HG02571 (cell line): ENCODE measurements around the gene IGSF21.

ENCODE experiments used
- ATAC-seq: cut with Tn5 transposase; IDR thresholded peaks from one replicate; pipeline ENCODE4 v1.9.1; 2021; ENCODE audit warnings: mild to moderate bottlenecking, moderate library complexity; ENCODE audit not compliant: unreplicated experiment

The IGSF21 gene

GRCh38 chr1:18174037-18174436 is 66.4 kb downstream of the IGSF21 start:
- no peak for ATAC-seq

DNA sequence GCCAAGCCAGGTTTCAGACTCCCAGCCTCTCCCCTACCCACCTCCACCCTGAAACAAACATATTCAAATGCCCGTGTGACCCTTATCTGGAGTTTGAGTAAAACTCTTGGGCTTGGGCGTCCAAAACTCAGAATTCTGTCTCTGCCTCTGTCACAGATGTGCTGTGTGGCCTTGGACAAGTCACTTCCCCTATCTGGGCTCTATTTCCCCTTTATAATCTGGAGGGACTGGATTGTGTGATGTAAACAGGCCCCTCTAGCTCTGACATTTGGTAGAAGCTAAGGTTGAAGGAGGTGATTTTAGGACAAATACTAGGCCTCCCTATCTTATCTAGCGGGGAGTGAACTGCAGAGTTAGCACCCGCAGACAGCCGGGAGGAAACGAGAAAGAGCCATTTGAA is 67.5 kb downstream of the IGSF21 start:
- ATAC-seq = no peak

DNA sequence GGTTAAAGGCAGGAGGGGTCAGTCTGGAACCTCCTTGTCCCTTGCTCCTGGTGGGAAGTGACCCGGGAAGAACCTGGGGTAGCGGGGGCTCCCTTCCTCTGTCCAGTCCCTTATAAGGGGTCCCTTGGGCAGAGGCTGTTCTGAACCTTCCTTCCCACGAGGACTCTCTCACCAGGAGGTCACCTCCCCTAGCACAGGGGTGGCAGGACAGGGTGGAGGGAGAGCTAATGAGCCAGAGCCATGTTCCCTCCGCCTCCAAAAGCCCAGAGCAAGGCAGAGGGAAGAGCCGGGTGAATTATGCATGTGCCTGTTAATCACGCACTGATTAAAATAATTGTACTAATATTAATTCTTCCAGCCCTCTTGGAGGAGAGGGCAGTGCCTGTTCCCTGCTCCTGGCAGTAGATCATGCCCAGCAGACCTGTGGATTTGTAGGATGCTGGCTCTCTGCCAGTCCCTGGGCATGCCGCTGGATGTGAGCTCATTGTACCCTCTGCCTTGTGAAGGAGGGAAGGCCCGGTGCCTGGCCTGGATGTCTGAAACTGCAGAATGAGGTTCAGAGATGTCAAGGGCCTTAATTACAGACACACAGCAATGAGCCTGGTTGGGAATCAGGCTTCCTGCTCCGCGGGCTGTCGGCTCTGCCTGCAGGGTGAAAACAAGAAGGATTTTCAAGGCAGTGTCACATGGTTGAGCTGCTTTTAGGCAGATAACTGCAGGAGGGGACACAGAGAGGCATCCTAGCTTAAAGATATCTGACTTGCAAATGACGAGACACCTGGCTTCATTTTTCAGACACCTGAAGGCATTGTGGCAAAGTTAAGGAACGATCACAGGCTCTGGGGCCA is 68.2 kb downstream of the IGSF21 start:
- no peak for ATAC-seq

DNA sequence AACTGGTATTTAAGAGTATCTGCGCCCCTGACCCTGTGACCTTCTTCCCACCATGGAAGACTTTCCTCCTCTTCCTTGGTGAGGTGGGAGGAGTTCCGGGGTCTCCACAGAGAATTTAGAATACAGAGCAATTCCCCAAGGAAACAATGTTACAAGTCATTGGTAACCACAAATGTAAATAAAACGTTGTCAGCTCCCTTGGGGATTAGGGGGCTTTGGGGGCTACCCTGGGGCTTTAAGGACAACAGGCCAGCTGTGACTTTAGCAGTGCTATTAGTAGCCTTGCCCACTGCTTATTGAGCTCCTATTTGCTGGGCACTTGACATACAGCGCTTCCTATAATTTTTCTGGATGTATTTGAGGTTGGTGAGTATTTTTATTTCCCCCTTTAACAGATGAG is 69.0 kb downstream of the IGSF21 start:
- ATAC-seq = no peak

DNA sequence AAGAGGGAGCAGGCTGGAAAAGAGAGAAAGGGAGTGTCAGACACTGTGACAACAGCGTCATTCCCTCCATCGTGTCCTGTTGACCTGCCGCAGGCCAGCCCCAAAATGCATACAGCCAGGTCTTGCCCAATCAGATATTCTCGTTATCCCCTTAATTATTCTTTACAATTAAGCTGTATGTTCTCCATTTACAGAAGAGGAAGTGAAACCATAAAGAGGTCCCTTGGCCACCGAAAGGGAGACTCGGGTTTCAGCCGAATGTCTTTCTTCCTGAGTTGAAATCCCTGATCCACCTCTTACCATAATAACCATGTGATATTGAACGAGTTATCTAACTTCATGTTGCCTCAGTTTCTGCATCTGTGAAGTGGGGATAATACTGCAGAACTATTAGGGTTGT is 70.5 kb downstream of the IGSF21 start:
- ATAC-seq = no peak

- ATAC-seq = no peak
These were observed 71.4 kb downstream of the IGSF21 start for GRCh38 chr1:18179009-18179408.

- ATAC-seq = no peak
These were observed 75.0 kb downstream of the IGSF21 start for GRCh38 chr1:18182398-18183160.

- ATAC-seq = no peak
These were observed 75.9 kb downstream of the IGSF21 start for GRCh38 chr1:18183533-18183932.

GRCh38 chr1:18187054-18187453 is 79.5 kb downstream of the IGSF21 start:
- ATAC-seq = no peak

DNA sequence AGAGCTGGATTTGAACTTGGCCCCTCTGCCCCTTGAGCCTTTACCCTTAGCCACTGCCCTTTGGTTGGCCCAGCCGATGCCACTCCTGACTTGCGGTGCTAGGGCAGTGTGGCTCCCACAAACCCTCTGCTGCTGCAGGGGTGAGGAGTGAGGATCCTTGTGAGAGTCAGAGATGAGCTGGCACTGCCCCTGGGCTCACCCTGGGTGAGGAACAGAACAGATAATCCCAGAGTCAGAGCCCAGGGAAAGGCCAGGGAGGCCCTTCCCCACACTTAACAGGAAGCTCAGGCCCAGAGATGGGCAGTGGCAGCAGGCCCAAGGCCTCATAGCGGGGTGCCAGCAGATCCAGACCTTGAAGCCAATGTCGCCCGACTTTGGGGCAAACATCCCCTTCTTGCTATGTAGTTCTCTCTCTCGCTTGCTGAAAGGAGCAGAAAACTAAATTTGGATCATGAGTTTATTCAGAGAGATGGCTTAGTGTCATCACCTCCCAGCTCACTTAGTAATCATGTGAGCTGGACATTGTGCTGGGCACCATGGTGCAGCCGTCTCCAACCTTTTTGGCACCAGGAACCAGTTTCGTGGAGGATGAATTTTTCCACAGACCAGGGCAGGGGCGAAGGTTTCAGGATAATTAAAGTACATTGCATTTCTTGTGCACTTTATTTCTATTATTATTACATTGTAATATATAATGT is 81.4 kb downstream of the IGSF21 start:
- ATAC-seq = no peak

GRCh38 chr1:18190598-18190997 is 83.0 kb downstream of the IGSF21 start:
- ATAC-seq = no peak

GRCh38 chr1:18191037-18191436 is 83.4 kb downstream of the IGSF21 start:
- ATAC-seq = no peak

DNA sequence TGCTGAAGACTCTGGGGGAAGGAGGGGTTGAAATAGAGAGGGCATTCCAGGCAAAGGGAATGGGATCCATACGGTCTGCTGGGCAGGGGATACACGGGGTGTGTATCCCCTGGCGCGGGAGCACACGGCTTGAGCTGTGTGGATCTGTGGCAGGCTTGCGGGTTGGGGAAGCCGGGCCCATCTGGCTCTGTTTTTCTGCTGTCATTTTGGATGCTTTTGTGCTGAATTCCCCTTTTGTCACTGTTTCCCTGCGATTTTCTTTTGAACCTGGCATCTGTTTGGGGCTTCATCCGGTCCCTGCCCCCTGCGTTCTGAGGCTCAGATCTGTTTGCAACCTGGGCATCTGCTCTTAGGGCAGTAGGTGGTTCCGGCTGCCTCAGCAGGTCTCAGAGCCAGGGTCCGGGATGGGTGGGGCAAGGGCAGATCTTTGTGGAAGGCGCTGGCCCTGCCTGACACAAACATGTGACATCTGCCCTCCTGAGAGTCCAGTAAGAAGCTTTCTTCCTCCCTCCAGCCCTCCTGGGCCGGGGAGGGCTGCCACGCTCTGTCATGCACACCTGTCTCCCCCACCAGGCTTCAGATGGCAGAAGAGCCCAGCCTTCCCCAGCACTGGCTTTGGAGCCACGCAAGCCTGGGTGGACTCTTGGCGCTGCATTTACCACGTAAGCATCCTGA is 84.0 kb downstream of the IGSF21 start:
- no peak for ATAC-seq

DNA sequence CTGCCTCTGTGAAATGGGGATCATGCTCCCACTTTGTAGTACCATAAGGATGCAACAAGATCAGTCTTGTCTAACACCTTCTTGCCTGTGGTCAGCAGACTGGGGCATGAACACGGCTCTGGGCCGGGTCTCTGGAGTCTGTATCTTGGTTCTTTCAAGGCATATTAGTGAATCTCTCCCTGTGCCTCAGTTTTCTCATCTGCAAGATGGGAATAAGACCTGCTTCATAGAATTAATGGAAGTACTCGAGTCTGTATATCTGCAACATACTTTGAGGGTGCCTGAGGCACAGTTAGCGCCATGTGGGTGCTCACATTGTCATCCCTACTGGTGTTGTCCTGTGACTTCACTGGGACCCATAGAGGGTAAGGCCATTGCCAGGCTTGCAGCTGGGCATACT is 84.6 kb downstream of the IGSF21 start:
- no peak for ATAC-seq

DNA sequence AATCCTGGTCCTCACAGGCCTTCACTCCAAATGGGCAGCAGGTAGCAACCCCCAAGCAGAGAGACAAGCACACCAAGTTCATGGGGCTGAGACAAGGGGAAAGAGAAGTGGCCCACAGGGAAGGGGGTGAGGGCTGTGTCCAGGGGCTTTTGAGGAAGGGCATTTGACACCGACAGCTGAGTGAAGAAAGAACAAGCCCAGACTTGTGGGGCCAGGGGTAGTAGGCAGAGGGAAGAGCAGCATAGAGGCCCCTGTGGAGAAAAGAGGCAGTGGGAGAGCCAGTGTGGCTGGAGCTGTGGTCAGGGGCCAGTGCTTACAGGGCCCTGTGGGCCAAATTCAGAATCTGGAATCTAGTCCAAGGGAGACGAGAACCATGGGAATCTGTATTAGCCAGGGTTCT is 85.4 kb downstream of the IGSF21 start:
- ATAC-seq = no peak

- no peak for ATAC-seq
These were observed 89.7 kb downstream of the IGSF21 start for GRCh38 chr1:18197299-18197698.

DNA sequence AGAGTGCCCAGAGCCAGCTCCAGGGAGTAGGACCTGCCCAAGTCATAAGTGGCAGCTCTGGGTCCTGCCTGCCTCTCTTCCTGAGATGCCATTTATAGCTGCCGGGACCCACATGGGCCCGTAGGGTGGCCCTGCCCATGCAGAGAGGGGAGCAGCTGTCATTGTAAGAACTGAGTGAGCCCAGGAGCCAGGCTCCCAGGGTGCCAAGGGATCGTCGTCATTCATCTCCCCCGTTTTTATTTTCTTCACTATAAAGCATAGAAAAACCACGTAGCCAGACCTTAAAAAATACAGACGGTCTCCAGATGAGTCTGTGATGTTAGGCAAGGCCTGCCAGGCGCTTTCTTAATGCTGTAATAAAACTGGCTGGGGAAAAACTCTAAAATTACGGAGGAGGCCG is 90.7 kb downstream of the IGSF21 start:
- ATAC-seq = no peak

DNA sequence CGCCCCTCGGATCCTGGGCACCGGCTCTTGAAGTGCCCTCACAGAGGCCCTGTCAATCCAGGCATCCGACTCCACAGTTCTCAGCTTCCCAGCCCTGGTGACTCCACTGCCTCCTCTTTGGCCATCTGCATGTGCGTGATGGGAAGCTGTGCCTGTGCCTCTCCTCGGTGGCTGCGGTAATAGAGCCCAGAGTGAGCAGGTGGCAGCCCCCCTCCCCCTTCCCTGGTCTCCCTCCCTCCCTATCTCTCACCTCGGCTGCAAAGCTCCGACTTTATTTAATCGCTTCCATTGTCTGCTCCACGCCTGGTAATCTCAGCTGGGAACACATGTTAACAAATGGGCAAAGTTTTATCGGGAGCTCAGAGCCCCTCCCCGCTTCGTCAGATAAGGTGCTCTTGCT is 91.9 kb downstream of the IGSF21 start:
- ATAC-seq = no peak

DNA sequence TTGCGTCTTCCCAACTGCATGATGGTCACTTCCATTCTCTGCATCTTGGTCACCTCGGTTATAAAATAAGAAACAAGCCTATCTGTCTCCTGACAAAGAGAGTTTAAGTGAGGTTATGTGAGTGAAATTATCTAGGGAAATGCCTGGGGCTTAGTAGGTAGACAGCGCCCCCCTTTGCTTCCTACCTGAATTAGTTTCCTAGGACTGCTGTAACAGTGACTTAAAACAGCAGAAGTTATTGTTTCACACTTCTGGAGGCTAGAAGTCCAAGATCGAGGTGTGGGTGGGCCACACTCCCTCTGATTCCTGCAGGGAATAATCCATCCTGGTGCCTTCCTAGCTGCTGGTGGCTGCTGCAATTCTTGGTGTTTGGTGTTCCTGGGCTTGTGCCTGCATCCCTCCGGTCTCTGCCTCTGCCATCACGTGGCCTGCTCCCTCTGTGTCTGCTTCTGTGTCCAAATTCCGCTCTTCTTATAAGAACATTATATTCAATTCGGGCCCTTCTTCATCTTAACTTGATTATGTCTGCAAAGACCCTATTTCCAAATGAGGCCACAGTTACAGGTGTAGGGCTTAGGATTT is 92.6 kb downstream of the IGSF21 start:
- no peak for ATAC-seq

- ATAC-seq = no peak
These were observed 93.3 kb downstream of the IGSF21 start for GRCh38 chr1:18200918-18201317.
